A673 (cell line): ENCODE data around the gene NOPCHAP1.

Source experiments
- EZH2 ChIP-seq: fragments of 200-600 bp; sonication (generic); IDR thresholded peaks from 2 replicates; pipeline ENCODE4 v1.6.1; 2017; ENCODE audit warnings: borderline replicate concordance, low read depth, mild to moderate bottlenecking, mixed read lengths, antibody characterized with exemption, low read length; ENCODE audit not compliant: poor library complexity, severe bottlenecking
- TF ChIP-seq, protein P1 (sequence below): fragments of 300-800, 200-600 bp; sonication (generic); conservative IDR thresholded peaks from 2 replicates; pipeline ENCODE4 v1.5.1; 2017; ENCODE audit warnings: low read depth, mild to moderate bottlenecking, antibody characterized with exemption, low read length, moderate library complexity, mixed read lengths

DNA sequence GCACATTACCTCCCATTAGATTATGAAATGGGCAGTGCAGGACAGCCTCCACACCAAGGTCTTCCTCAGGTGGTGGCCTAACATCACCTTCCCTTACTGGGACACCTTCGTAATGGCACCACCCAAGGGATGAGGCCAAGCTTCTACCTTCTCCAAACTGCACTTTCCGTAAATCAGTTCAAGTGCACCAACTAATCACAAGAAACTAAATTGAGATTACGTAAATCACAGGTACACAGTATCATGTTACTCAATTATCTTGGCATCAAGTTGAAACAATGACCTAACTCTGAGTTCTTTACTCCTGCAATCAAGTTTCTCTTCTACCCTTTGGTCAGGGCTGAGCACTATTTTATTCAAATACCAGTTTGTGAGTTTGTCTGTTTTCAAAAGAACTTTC, 41.9 kb upstream of the NOPCHAP1 start:
- TF ChIP-seq, protein P1, sequence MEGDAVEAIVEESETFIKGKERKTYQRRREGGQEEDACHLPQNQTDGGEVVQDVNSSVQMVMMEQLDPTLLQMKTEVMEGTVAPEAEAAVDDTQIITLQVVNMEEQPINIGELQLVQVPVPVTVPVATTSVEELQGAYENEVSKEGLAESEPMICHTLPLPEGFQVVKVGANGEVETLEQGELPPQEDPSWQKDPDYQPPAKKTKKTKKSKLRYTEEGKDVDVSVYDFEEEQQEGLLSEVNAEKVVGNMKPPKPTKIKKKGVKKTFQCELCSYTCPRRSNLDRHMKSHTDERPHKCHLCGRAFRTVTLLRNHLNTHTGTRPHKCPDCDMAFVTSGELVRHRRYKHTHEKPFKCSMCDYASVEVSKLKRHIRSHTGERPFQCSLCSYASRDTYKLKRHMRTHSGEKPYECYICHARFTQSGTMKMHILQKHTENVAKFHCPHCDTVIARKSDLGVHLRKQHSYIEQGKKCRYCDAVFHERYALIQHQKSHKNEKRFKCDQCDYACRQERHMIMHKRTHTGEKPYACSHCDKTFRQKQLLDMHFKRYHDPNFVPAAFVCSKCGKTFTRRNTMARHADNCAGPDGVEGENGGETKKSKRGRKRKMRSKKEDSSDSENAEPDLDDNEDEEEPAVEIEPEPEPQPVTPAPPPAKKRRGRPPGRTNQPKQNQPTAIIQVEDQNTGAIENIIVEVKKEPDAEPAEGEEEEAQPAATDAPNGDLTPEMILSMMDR = no peak
- no peak for TF ChIP-seq EZH2
